SKM-1 treated with dmso at 0.1 percent for 144 hours (cell line): ENCODE data around the gene SHC1.
A peak's percentile ranks its signal among the peaks of the same experiment; 100 is the strongest.

ENCODE experiments used
- DNase-seq: peaks from one replicate; lab custom pipeline; 2025; ENCODE audit not compliant: unreplicated experiment; lab: John Stamatoyannopoulos, UW

Gene SHC1

DNA sequence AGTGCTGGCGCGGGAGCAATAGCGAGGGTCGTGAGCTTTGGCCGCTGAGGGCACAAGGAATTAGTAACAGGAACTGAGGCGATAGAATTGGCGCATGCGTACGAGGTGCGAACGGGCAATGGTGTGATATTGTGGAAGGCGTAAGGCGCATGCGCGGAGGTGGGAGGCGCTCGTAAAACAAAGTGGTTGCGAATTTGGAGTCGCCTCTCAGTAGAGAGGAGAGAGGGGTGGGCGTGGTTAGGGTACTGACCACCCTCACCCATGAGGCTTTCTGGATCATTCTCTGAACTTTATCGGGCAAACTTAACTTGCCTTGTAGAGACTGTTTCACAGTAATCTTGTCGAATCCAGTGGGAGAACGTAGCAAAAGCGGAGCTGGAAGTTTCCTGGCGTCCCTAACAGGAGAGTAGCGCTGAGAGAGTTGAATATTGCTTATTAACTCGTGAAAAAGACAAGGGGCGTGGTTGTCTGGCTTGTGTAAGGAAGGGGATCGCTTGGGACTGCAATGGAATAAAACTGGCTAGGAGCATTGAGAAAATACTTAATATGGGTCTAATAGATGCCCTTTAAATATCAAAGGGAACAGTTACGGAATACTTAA is 4.4 kb upstream of the SHC1 start:
- DNase-seq: peak; percentile 99

DNA sequence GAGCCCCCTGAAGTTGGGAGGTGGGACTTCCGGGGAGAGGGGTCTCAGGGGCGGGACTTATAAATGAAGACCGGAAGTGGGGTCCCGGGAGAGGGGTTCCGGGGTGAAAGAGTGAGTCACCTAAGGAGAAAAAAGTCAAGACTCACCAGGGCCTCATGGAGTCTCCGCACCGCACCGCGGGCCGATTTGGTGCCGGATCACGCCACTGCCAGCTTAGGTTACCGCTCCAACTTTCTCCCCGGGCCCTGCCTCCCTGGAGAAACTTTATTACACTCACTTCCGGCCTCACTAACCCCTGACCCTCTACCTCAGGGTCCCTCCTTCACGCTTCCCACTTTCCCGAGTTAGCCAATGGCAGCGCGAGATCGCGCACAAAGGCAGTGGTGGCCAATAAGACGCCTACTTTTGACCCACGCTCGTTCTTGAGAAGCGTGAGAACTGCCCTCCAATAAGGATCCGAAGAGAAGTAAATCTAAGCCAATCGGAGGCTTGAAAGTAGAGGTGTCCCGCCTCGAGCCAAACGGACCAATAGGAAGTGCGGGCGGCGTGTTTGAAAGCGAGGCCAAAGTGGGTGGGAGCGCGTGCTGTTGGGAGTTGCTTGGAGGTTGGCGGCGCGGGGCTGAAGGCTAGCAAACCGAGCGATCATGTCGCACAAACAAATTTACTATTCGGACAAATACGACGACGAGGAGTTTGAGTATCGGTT is 3.7 kb upstream of the SHC1 start, which contains the start of gene CKS1B:
Gene CKS1B (plus strand): TSS at position 580 of the 706 bp plus-strand sequence. CDS start 65 bp downstream, at position 645.
- DNase-seq: peak; percentile 100

DNA sequence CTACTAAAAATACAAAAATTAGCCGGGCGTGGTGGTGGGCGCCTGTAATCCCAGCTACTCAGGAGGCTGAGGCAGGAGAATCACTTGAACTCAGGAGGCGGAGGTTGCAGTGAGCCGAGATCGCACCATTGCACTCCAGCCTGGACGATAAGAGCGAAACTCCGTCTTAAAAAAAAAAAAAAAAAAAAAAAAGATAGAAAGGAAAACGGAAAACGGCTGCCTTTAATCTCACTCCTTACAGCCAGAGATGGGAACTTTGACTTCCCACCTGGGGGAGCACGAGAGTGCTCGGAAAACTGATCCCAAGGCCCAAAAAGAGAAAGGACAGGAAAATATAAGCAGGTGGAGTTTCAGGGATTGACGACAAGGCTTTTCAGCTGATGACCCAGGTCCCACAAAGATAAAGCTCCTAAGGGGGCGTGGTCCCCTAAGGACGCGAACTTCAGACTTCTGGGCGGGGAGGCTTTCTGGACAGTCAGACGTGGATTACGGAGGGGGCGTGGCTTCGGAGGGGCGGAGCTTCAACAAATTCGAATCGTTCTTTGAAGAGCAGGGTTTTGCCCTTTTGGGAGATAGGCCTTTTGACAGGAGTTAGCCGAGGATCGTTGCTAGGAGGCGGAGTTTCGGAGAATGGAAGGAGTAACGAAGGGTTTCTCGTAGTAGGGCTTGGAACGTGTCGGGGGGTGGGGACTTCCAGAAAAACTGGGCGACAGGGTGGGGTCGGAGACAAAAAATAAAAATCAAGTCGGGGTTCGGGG is 3.0 kb upstream of the SHC1 start:
- DNase-seq: peak; percentile 98

DNA sequence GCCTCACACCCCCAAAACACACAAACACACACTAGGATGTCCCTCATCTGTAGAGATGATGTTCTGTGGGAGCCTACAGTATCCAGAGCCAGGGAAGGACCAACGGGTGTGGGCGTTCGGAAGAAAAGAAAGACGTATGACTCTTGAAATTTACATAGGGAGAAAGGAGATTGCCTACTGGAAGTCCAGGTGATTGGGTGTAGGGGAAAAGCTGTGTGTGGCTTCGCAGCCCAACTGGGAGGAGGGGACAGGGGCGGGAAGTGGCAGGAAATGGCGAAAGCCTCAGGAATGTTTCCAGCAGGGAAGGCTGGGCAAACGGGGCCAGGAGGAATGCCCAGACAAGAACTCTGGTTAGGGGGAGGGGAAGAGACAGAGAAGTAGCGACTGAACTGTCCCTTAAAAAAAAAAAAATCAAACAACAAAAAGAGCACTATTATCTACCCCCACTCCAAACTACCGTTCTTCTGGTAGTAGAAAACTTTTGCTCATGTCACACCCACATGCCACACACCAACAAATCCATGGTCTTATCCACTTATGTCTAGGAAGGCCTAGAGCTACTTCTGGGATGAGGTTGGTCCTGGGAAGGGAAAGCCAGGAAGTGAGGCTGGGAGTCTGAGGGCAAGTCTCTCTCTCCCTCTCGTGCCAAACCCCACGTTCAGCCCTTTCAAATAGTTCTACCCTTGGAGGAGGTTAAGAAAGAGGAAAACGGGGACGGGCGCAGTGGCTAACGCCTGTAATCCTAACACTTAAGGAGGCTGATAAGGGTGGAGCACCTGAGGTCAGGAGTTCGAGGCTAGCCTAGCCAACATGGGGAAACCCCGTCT is 2.2 kb upstream of the SHC1 start:
- DNase-seq: no peak

DNA sequence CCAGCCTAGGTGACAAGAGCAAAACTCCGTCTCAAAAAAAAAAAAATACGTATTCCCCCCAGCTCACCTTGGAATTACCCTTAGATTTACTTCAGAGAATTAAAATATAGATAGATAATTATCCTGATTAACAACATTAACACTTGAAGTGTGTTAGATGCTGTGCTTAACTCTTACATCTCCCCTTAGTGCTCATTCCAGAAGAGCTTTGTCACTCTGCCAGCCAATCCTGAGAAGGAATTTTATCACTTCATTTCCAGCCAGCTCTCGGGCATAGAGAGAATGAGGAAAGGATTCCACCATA is 1.6 kb upstream of the SHC1 start:
- no peak for DNase-seq

DNA sequence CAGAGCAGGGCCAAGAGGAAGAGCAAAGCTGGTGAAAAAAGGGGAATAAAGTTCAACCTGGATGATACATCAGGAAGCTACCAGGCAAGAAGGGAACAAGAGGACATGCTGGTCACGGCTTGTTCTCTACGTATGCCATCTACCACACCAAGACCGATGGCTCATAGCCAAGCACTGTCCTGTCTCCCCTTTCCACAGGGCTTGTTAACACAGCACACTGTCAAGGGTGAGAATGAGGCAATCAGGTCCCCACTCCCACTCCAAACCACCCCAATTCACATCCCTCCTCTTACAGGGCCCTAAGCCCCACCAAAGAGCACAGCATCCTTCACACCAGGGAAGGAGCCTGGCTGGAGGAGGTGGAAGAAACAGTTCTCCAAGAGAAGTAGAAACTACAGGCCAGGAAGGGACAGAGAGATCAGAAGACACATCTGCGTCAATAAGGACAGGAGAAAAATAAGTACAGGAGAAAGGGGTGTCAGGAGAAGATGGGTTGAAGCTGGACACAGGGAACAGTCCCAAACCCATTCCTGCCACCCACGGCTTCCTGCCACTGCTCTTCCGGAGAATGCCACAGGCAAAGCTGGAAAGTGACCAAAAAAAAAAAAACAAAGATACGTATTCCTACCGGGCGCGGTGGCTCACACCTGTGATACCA is 923 bp upstream of the SHC1 start:
- no peak for DNase-seq

DNA sequence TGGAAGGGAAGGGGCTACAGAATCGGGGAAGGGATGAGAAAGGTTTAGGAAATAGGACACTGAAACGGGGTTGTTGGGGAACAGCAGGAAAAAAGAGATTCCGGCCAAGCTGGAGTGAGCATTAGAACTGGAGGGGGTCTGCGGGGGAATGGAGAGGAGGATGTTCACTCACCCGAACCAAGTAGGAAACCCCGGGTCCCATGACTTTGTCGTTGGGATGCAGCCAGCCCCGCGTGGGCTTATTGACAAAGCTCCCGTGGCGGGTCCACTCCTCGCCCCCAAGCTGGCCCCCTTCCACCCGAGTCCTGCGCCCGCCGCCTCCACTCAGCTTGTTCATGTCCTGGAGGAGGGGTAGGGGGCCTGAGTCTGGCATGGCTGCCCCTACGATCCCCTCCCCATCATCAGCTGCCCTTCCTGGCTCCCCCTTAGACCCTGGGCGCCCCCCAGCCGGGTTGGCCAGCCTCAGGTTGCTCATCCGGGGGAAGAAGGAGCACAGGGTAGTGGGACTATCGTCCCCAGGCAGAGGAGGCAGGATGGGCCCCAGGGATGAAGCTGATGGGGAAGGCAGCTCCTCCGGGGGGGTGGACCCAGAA is 591 bp downstream of the SHC1 start:
- no peak for DNase-seq

DNA sequence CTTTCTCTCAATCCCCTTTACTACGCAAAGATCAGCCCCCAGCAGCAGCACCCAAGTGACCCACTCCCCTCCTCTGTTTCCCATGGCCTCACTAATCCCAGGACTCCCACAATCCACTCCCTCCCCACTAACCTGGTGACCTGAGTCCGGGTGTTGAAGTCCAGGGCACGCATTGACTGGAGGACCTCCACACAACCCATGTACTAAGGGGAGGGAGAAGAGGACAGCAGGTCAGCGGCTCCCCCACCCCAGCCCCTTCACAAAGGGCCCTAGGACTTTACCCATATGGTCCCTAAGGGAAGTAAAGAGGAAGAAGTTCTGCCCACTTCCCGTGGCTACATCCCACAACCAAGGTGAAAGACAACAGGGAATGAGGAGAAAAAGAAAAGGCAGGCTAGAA is 1.3 kb downstream of the SHC1 start:
- DNase-seq: no peak

DNA sequence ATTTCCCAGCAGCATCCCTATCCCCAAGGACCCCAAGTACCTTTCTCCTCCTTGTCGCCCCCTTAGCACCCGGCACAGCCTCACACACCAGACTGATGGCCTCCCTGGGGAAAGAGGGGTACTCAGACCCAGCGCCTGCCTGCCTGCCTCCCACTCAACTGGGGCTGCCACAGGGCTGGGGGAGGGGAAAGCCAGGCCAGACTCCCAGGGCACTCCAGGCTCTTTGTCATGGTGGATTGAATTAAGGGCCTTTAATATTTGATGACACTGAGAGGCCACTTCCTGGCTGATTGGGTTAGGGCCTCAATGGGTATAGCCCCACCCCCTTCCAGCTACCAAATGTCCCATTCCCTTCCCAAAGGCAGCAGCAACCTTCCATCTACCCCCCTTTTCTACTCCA is 1.8 kb downstream of the SHC1 start:
- no peak for DNase-seq

DNA sequence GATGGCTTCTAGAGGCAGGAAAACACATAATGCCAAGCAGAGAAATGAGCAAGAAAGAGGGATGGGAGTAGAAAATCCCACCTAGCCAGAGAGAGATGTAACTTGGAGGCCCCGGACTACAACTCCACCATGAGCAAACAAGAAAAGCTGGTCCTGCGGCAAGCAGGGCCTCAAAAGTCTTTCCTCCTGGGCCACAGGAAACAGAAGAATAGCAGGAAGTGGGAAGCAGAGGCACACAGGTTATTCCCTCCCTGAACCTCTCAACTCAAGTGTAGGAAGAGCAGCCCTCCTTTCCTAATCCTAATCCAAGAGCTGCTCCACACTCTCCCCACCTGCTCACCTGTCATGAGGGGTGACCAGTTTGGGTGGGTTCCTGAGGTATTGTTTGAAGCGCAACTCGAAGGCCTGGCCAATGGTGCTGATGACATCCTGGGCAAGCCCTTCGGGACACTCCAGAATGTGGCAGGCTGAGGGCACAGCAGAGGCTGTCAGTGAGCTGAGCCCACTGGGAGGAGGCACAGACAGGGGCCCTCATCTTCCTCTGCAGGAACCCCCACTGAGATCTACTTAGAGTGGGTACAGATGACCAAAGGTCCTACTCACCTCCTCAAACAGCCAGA is 3.1 kb downstream of the SHC1 start:
- DNase-seq: no peak

DNA sequence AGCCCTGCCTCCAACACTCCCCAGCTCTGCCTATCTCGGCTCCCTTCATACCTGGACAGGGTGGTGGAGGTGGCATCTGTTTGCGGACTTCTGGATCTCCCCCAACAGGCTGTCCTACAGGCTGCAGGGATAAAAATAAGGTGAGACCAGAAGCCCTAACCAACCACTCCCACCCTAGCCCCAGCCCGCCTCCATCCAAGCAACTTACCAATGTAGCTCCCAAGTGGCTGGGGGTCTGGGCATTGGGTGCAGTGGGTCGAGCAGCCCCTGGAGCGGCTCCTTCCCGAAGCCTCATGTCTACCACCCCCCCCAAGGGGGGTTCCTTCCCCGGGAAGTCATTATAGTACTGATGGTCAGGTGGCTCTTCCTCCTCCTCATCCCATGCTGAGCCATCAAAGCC is 4.4 kb downstream of the SHC1 start:
- no peak for DNase-seq

DNA sequence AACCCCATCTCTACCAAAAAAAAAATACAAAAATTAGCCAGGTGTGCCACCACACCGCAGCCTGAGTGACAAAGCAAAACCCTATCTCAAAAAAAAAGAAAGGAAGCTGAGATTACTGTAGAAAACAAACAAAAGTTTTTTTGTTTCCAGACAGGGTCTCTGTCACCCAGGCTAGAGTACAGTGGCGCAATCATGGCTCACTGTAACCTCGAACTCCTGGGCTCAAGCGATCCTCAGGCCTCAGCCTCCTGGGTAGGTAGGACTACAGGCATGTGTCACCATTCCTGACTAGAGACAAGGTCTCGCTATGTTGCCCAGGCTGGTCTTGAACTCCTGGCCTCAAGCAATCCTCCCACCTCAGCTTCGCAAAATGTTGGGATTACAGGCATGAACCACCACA is 6.2 kb downstream of the SHC1 start:
- DNase-seq: no peak

DNA sequence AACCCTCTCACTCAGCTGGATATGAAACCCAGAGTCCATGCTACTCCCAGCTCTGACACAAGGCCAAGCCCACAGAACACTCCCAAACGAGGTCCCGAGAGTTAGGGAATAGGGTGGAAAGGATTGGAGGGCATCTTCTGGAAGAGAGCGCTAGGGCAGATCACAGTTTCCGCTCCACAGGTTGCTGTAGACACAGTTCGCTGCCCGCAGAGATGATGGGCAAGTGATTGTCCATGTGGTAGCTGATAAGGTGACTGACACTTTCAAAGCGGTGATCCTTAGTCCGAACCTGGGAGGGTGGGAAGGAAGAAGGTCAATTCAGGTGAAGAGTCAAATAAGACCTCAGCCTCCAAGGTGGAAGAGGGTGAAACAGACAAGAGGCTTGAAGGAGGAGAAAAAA is 6.9 kb downstream of the SHC1 start:
- DNase-seq: no peak

DNA sequence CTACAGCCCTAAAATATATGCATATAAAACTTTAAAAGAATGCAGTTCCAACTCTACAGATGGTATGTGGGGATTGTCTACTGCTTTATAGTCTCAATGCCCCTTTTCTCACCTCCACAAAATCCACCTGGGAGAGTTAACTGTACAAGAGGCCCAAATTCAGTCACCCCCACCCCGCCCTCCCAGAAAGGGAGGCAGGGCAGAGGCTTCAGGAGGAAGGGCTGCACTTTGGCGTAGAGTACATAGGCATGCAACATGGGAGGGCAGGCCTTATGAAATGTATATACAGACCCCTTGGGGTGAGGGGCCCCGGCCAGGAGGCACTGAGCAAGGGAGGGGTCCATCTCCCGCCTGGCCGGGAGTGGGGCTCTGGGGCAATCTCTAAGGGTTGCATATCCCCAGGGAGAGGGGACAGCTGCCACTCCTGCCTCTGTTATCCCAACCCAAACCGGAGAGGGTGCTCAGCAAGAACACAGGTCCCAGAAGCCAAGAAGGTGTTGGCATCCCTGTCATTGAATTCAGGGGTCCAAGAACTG is 7.7 kb downstream of the SHC1 start:
- DNase-seq: no peak

DNA sequence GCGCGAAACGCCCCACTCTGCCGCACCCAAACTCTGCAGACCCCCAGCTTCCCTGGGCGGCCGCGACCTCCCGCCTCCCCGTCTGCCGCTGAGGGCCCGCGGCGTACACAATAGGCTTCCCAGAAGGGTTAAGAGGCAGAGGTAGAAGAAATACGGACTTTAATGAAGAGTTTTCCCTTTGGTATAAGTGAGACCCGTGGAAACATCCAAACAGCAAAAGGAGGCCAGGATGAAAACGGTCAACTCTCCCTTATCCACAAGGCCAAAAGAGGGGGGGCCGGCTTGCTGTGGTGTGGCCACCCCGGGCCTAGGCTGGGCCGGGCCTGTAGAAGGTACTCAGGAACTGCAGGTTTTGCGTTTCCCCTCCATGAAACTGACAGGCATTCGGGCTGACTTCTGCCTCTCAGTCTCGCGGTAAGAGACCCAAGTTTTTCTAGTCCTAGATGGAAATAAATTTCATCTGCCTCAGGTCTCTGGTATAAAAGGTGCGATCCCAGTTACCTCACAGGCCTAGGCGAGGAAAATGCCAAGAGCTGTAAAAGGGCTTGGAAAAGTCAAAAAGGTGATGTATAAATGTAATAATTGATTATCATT is 8.3 kb downstream of the SHC1 start:
- no peak for DNase-seq

DNA sequence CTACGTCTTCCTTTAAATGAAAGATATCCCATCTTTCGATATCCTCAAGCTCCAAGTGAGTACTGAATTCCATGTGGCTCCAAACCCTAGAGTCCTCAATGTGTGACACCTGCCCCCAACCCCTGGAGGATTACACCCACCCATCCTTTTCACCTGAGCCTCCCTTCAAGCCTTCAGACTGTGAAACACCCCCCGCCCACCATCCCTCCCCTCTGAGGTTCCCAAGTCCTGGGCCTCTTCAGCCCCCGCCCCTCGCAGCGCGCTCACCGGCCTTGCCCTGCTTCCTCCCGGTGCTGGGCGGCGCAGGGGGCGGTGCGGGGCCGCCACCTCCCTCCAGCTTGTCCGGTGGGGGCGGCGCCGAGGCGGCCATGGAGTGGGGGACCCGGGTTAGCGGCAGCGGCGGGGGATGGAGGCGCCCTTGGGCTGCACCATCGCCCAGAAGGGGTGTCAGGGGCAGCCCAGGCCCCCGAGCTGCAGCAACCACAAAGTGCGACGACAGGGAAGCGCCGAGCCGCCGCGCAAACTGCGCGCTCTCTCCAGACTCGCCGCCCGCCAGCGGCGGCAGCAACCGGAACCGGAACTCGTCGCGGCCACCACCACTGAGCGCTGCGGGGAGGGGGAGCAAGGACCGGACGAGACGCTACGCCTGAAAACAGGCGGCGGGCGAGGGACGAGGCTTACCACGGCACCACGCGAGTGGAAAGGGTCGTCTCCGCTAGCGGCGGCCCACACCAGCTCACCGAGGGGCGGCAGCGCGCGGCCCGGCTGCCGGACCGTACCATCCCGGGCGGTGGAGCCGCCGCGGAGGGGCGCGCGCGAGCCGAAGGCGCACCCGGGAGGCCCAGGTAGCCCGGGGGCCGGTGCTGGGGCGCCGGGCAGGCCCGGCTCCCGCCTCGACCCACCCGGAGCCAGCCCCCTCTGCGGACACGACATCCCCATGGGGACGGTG is 9.1 kb downstream of the SHC1 start, which contains the start of gene PYGO2:
Gene PYGO2 (minus strand): TSS at position 576 of the 949 bp plus-strand sequence. CDS start 206 bp downstream, at position 370.
- DNase-seq: peak; percentile 80

DNA sequence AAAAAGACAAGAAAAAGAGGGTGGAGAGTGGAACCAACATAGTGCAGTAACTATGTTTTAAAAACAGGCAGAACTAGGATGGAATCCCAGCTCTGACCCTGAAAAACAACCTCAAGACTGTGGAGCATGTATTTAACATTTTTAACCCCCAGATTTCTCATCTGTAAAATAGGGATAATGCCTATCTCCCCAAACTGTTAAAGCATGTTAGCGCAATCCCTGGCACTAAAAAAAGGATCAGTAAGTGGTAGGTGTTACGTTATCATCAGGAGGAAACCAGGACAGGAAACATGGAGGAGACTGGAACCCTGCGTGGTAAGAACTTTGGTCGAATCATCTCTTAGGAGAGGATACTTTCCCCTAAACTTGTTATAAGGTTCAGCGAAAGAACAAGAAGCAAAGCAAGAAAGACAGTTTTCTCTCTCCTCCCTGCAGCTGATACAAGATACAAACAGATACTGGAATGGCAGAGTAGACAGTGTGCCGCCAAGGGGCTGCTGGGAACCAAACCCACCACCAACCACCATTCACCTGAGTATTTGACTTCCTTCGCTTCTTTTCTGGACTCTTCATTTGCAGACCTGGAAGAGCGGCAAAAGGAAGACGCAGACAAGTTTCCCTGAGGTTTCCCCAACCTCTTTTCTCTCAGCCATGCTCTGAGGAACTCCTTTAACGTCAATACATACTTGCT is 10.0 kb downstream of the SHC1 start:
- no peak for DNase-seq

DNA sequence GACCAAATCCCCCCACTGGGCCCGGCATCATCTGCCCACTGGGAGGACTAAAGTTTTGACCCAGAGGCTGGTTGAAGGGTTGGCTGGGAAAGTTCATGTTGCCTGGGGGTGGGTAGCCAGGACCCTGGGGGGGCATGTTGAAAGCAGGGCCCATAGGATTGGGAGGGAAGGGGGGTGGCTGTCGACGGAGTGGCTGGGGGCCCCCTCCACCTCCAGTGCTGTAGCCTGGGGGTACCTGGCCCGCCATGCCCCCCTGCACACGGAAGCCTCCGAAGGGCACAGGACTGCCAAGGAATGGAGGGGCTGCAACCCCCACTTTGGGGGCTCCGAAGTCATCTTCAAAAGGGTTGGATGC is 11.1 kb downstream of the SHC1 start:
- no peak for DNase-seq
